CD14-positive monocyte (primary cell): Measurements from ENCODE around the gene STX11. TPM values are rescaled to one million over a fixed set of nuclear protein-coding genes. Genes with fewer than 3 reads are reported as not detected.

Experiments used
- DNase-seq, 3 donors: peaks; one replicate each; pipeline ENCODE4 v3.0.0-alpha.2; 2011 to 2022
- H2AFZ ChIP-seq: 2 replicates; pipeline ENCODE4 v1.6.0; 2012; ENCODE audit warnings: mild to moderate bottlenecking, low read depth, low read length, inconsistent platforms; ENCODE audit not compliant: insufficient read depth, poor library complexity, severe bottlenecking
- H3K27ac ChIP-seq, 2 donors: 1 replicate in 1 of 2; 2 replicates in 1 of 2; pipeline ENCODE4 v1.5.1; 2012 to 2013; ENCODE audit warnings: low read length in 2 of 2, control low read depth in 1 of 2, inconsistent platforms in 1 of 2, low read depth in 1 of 2, mild to moderate bottlenecking in 1 of 2
- H3K27me3 ChIP-seq, 2 donors: one replicate each; pipeline versions ENCODE4 v1.6.0 to v1.6.1; 2011 to 2013; ENCODE audit warnings: low read length in 2 of 2; ENCODE audit not compliant: control insufficient read depth in 2 of 2, insufficient read depth in 2 of 2
- H3K36me3 ChIP-seq, 2 donors: replicated peaks in 1 of 2; 1 replicate in 1 of 2; 2 replicates in 1 of 2; pipeline versions ENCODE4 v1.5.1 to v1.6.1; 2012 to 2013; ENCODE audit warnings: low read length in 2 of 2, control low read depth in 1 of 2, inconsistent platforms in 1 of 2, mild to moderate bottlenecking in 1 of 2; ENCODE audit not compliant: insufficient read depth in 2 of 2, control insufficient read depth in 1 of 2
- H3K4me1 ChIP-seq, 2 donors: 1 replicate in 1 of 2; 2 replicates in 1 of 2; pipeline versions ENCODE4 v1.5.1 to v1.6.1; 2012 to 2013; ENCODE audit warnings: low read length in 2 of 2, control low read depth in 1 of 2, inconsistent platforms in 1 of 2, mild to moderate bottlenecking in 1 of 2, moderate library complexity in 1 of 2; ENCODE audit not compliant: insufficient read depth in 2 of 2, control insufficient read depth in 1 of 2
- H3K4me2 ChIP-seq: replicated peaks from 2 replicates; pipeline ENCODE3; 2012; ENCODE audit warnings: low read length, moderate library complexity, mild to moderate bottlenecking; ENCODE audit not compliant: poor library complexity, severe bottlenecking; ENCODE audit errors: extremely low read depth
- H3K4me3 ChIP-seq, 3 experiments: fragments of 200-600 bp in 1 of 3; sonication (generic) in 1 of 3; replicated peaks in 1 of 3; 1 replicate in 2 of 3; 2 replicates in 1 of 3; pipeline ENCODE4 v1.5.1; 2011 to 2013; ENCODE audit warnings: low read length in 3 of 3, mild to moderate bottlenecking in 3 of 3, control low read depth in 2 of 3, low read depth in 2 of 3, inconsistent platforms in 1 of 3, moderate library complexity in 1 of 3
- H3K79me2 ChIP-seq: 2 replicates; pipeline ENCODE4 v1.6.0; 2012; ENCODE audit warnings: mild to moderate bottlenecking, control low read depth, inconsistent platforms, low read length, moderate library complexity; ENCODE audit not compliant: insufficient read depth
- H3K9ac ChIP-seq: 2 replicates; pipeline ENCODE4 v1.6.0; 2017; ENCODE audit warnings: low read length, mild to moderate bottlenecking; ENCODE audit not compliant: insufficient read depth, poor library complexity, severe bottlenecking
- H3K9me3 ChIP-seq, 2 donors: replicated peaks in 1 of 2; 1 replicate in 1 of 2; 2 replicates in 1 of 2; pipeline versions ENCODE4 v1.5.1 to v1.6.1; 2012 to 2013; ENCODE audit warnings: low read length in 2 of 2, control low read depth in 1 of 2; ENCODE audit not compliant: control insufficient read depth in 1 of 2, insufficient read depth in 1 of 2
- H4K20me1 ChIP-seq: 2 replicates; pipeline ENCODE4 v1.6.0; 2012; ENCODE audit warnings: mild to moderate bottlenecking, low read length, control low read depth, moderate library complexity; ENCODE audit not compliant: insufficient read depth
- H3K27ac Mint-ChIP-seq, 7 donors: one replicate each; pipeline ENCODE4 v1.8.0; 2020; ENCODE audit warnings: mild to moderate bottlenecking in 7 of 7, mixed read lengths in 7 of 7, moderate library complexity in 6 of 7, inconsistent platforms in 2 of 7
- H3K27me3 Mint-ChIP-seq, 3 donors: one replicate each; pipeline ENCODE4 v1.8.0; 2021 to 2022; ENCODE audit warnings: low read depth in 3 of 3, mild to moderate bottlenecking in 3 of 3, mixed read lengths in 3 of 3, moderate library complexity in 3 of 3, inconsistent platforms in 1 of 3
- H3K36me3 Mint-ChIP-seq, 2 donors: one replicate each; pipeline ENCODE4 v1.8.0; 2020; ENCODE audit warnings: mixed read lengths in 2 of 2, inconsistent platforms in 1 of 2, mild to moderate bottlenecking in 1 of 2
- H3K4me1 Mint-ChIP-seq: one replicate; pipeline ENCODE4 v1.8.0; 2020; ENCODE audit warnings: mild to moderate bottlenecking, mixed read lengths
- H3K4me3 Mint-ChIP-seq, 2 donors: one replicate each; pipeline ENCODE4 v1.8.0; 2020; ENCODE audit warnings: mild to moderate bottlenecking in 2 of 2, mixed read lengths in 2 of 2, moderate library complexity in 1 of 2
- H3K9me3 Mint-ChIP-seq, 7 donors: one replicate each; pipeline ENCODE4 v1.8.0; 2020 to 2022; ENCODE audit warnings: mixed read lengths in 7 of 7, mild to moderate bottlenecking in 6 of 7, moderate library complexity in 6 of 7, inconsistent platforms in 2 of 7
- CTCF ChIP-seq: fragments of 200-600 bp; IDR thresholded peaks from one replicate; pipeline ENCODE4 v1.8.0; 2022; ENCODE audit warnings: antibody characterized with exemption, mild to moderate bottlenecking
- WGBS: methylation state at CpG from one replicate; pipeline ENCODE4 v1.1.5; 2013; ENCODE audit warnings: missing lambda C conversion rate; ENCODE audit not compliant: insufficient coverage; 5-methylcytosine and 5-hydroxymethylcytosine counted together
- intact Hi-C, 2 donors: fragments of 100-400 bp; cut with micrococcal nuclease; formaldehyde crosslinking; loops; one replicate each; pipeline versions ENCODE4 v1.15.0 to v1.15.1; 2023
- polyA plus RNA-seq, 3 donors: library from polyadenylated mRNA; depleted of rRNA in 1 of 3; unstranded in 2 of 3; stranded (reverse) in 1 of 3; fragments of 300-500 nt in 2 of 3; fragments of >200 nt in 1 of 3; fragmentation: Illumina TruSeq in 2 of 3; gene quantifications; 1 replicate in 2 of 3; 2 replicates in 1 of 3; pipeline ENCODE4 v1.2.3, GENCODE V29; 2012 to 2021

STX11 gene
- polyA plus RNA-seq, 3 donors = 276 to 372 (median 367) TPM

GRCh38 chr6:144141470-144141869 is 8.8 kb upstream of the STX11 start:
- Histone ChIP-seq H4K20me1 (no peaks in the 10 kb centered on the region), H3K9me3 (no peaks in the 10 kb centered on the region), H3K36me3 (no peaks in the 10 kb centered on the region), H3K9ac (no peak overlapping the region), H3K4me1 (peaks cover 26 to 31% of the 10 kb centered on the region in 2 donors), H2AFZ (no peak overlapping the region), H3K27ac (peak overlapping the region in 1 of 2 donors; percentile 72), H3K79me2 (no peaks in the 10 kb centered on the region), H3K4me3 (peak overlapping the region in 1 of 3 experiments; percentile 40), H3K27me3 (no peaks in the 10 kb centered on the region), H3K4me2 (peak overlapping the region; percentile 50)
- Mint-ChIP-seq H3K4me3 (no peak overlapping the region), H3K9me3 (no peaks in the 10 kb centered on the region), H3K27me3 (no peaks in the 10 kb centered on the region), H3K36me3 (peaks cover 0 to 3% of the 10 kb centered on the region in 2 donors), H3K27ac (peak overlapping the region in 1 of 7 donors; percentile 33), H3K4me1 (peaks cover 35% of the 10 kb centered on the region)
- WGBS = no CpG with 5 or more reads among the region's 2 CpGs
- no peak for TF ChIP-seq CTCF
- intact Hi-C loops = no loop called here
- DNase-seq = no peak

DNA sequence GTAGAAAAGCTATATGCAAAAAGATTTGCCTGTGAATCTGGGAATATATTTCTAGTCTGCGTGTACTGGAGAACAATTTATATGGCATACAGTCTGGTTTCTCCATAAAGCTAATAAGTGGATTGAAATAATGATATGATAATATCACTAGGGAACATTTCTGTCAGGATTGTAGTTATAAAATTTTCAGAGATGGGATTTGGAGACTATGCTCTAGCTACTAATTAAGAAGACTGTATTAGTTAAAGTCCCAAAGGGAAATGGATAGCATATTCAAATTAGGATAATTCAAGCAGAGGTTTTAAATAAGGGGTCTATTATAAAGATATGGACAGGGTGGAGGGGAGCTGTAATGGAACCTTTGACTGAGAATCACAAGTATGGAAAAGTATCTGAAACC is 7.2 kb upstream of the STX11 start:
- H3K9me3 Mint-ChIP-seq = no peaks in the 10 kb centered on the region
- H3K9me3 ChIP-seq = no peaks in the 10 kb centered on the region
- peaks cover 26 to 31% of the 10 kb centered on the region in 2 donors for H3K4me1 ChIP-seq
- no peaks in the 10 kb centered on the region for H3K27me3 Mint-ChIP-seq
- peaks cover 0 to 3% of the 10 kb centered on the region in 2 donors for H3K36me3 Mint-ChIP-seq
- H3K36me3 ChIP-seq = no peaks in the 10 kb centered on the region
- no peak overlapping the region for H3K4me3 Mint-ChIP-seq
- intact Hi-C loops = no loop called here
- no peak overlapping the region for H3K27ac ChIP-seq
- H3K9ac ChIP-seq = no peak overlapping the region
- H3K4me3 ChIP-seq = no peak overlapping the region
- no peak overlapping the region for H2AFZ ChIP-seq
- no peak overlapping the region for H3K27ac Mint-ChIP-seq
- no peaks in the 10 kb centered on the region for H4K20me1 ChIP-seq
- no peaks in the 10 kb centered on the region for H3K27me3 ChIP-seq
- no peak for TF ChIP-seq CTCF
- H3K79me2 ChIP-seq = no peaks in the 10 kb centered on the region
- peaks cover 45% of the 10 kb centered on the region for H3K4me1 Mint-ChIP-seq
- no CpG with 5 or more reads among the region's 1 CpG for WGBS
- H3K4me2 ChIP-seq = no peak overlapping the region
- no peak for DNase-seq
